KMS-11 (cell line): Measurements from ENCODE around the gene CSMD2.

ENCODE experiments used
- H2AFZ ChIP-seq: fragments of 200-600 bp; sonication (generic); 2 replicates; pipeline ENCODE4 v1.6.1; 2016; ENCODE audit warnings: antibody characterized with exemption, mixed run types, low read depth
- H3K27ac ChIP-seq: fragments of 200-600 bp; sonication (generic); 2 replicates; pipeline ENCODE4 v1.6.1; 2016; ENCODE audit warnings: mild to moderate bottlenecking, mixed run types
- H3K27me3 ChIP-seq: fragments of 200-600 bp; sonication (generic); 2 replicates; pipeline ENCODE4 v1.6.1; 2017; ENCODE audit warnings: mild to moderate bottlenecking, low read depth, mixed run types, moderate library complexity; ENCODE audit not compliant: insufficient read depth
- H3K36me3 ChIP-seq: fragments of 200-600 bp; sonication (generic); 2 replicates; pipeline ENCODE4 v1.6.1; 2017; ENCODE audit warnings: mild to moderate bottlenecking, mixed run types; ENCODE audit not compliant: insufficient read depth
- H3K4me1 ChIP-seq: fragments of 200-600 bp; sonication (generic); 2 replicates; pipeline ENCODE4 v1.6.1; 2016; ENCODE audit warnings: mild to moderate bottlenecking, low read depth, mixed run types; ENCODE audit not compliant: poor library complexity, severe bottlenecking
- H3K4me2 ChIP-seq: fragments of 200-600 bp; sonication (generic); 2 replicates; pipeline ENCODE4 v1.7.0; 2016; ENCODE audit warnings: mild to moderate bottlenecking, mixed run types
- H3K4me3 ChIP-seq: fragments of 200-600 bp; sonication (generic); IDR thresholded peaks from 2 replicates; pipeline ENCODE4 v1.6.1; 2017; ENCODE audit warnings: low read depth, low read length, mixed read lengths; ENCODE audit not compliant: insufficient read depth
- H3K79me2 ChIP-seq: fragments of 200-600 bp; sonication (generic); 2 replicates; pipeline ENCODE4 v1.6.1; 2016; ENCODE audit warnings: low read depth, mixed run types; ENCODE audit not compliant: insufficient read depth
- H3K9ac ChIP-seq: fragments of 200-600 bp; sonication (generic); 2 replicates; pipeline ENCODE4 v1.6.1; 2016; ENCODE audit warnings: mild to moderate bottlenecking, mixed run types
- H4K20me1 ChIP-seq: fragments of 200-600 bp; sonication (generic); 2 replicates; pipeline ENCODE4 v1.6.1; 2016; ENCODE audit warnings: mild to moderate bottlenecking, mixed run types; ENCODE audit not compliant: insufficient read depth
- CTCF ChIP-seq: fragments of 200-600 bp; sonication (generic); conservative IDR thresholded peaks from 2 replicates; pipeline ENCODE4 v1.6.1; 2017; ENCODE audit warnings: low read depth, mild to moderate bottlenecking, antibody characterized with exemption, low read length, moderate library complexity, mixed read lengths

The CSMD2 gene

GRCh38 chr1:33569331-33569730, 595.7 kb downstream of the CSMD2 start:
- no peaks in the 10 kb centered on the region for H3K27me3 ChIP-seq
- no peak overlapping the region for H3K27ac ChIP-seq
- H4K20me1 ChIP-seq, result no peaks in the 10 kb centered on the region
- H3K4me1 ChIP-seq, result no peaks in the 10 kb centered on the region
- no peak for TF ChIP-seq CTCF
- no peak overlapping the region for H2AFZ ChIP-seq
- no peak overlapping the region for H3K4me2 ChIP-seq
- H3K79me2 ChIP-seq, result no peaks in the 10 kb centered on the region
- H3K9ac ChIP-seq, result no peak overlapping the region
- H3K4me3 ChIP-seq, result no peak overlapping the region
- H3K36me3 ChIP-seq, result no peaks in the 10 kb centered on the region

- no peak overlapping the region for H3K27ac ChIP-seq
- H4K20me1 ChIP-seq, result no peaks in the 10 kb centered on the region
- H3K4me2 ChIP-seq, result no peak overlapping the region
- no peaks in the 10 kb centered on the region for H3K36me3 ChIP-seq
- no peak overlapping the region for H2AFZ ChIP-seq
- no peak overlapping the region for H3K9ac ChIP-seq
- no peaks in the 10 kb centered on the region for H3K27me3 ChIP-seq
- no peak for TF ChIP-seq CTCF
- no peaks in the 10 kb centered on the region for H3K4me1 ChIP-seq
- no peak overlapping the region for H3K4me3 ChIP-seq
- H3K79me2 ChIP-seq, result no peaks in the 10 kb centered on the region
Observed at GRCh38 chr1:33563699-33564098, 601.3 kb downstream of the CSMD2 start.

- Histone ChIP-seq H3K4me2 (no peak overlapping the region), H4K20me1 (no peaks in the 10 kb centered on the region), H3K27ac (no peak overlapping the region)
Observed at GRCh38 chr1:33562563-33562962, 602.5 kb downstream of the CSMD2 start.

GRCh38 chr1:33561576-33561975, 603.5 kb downstream of the CSMD2 start:
- Histone ChIP-seq H4K20me1 (no peaks in the 10 kb centered on the region), H2AFZ (no peak overlapping the region), H3K27me3 (no peaks in the 10 kb centered on the region), H3K9ac (no peak overlapping the region), H3K4me2 (no peak overlapping the region), H3K36me3 (no peaks in the 10 kb centered on the region), H3K4me1 (no peaks in the 10 kb centered on the region), H3K4me3 (no peak overlapping the region), H3K79me2 (no peaks in the 10 kb centered on the region), H3K27ac (no peak overlapping the region)
- no peak for TF ChIP-seq CTCF

More at GRCh38 chr1:33562563-33562962, 602.5 kb downstream of the CSMD2 start:
- Histone ChIP-seq H3K36me3 (no peaks in the 10 kb centered on the region), H3K27me3 (no peaks in the 10 kb centered on the region), H3K9ac (no peak overlapping the region), H2AFZ (no peak overlapping the region), H3K4me1 (no peaks in the 10 kb centered on the region), H3K4me3 (no peak overlapping the region), H3K79me2 (no peaks in the 10 kb centered on the region)
- no peak for TF ChIP-seq CTCF
